Hepatocyte (in vitro differentiated cells): Measurements from ENCODE around the gene KLHL3. TPM values are rescaled to one million over a fixed set of nuclear protein-coding genes. Genes with fewer than 3 reads are reported as not detected.

Source experiments
- DNase-seq: peaks from one replicate; pipeline ENCODE4 v3.0.0-alpha.2; 2016; ENCODE audit warnings: low spot score
- H2AFZ ChIP-seq: fragments of 200-600 bp; sonication (generic); 2 replicates; pipeline ENCODE4 v1.6.0; 2016; ENCODE audit warnings: antibody characterized with exemption, mild to moderate bottlenecking
- H3K27ac ChIP-seq: fragments of 200-600 bp; sonication (generic); 2 replicates; pipeline ENCODE4 v1.5.1; 2016; ENCODE audit warnings: mild to moderate bottlenecking
- H3K27me3 ChIP-seq: fragments of 200-600 bp; sonication (generic); 2 replicates; pipeline ENCODE4 v1.6.1; 2016
- H3K36me3 ChIP-seq: fragments of 200-600 bp; sonication (generic); replicated peaks from 2 replicates; pipeline ENCODE4 v1.5.1; 2016; ENCODE audit warnings: low read depth; ENCODE audit not compliant: insufficient read depth
- H3K4me1 ChIP-seq: fragments of 200-600 bp; sonication (generic); 2 replicates; pipeline ENCODE4 v1.5.1; 2016; ENCODE audit warnings: mild to moderate bottlenecking, moderate library complexity; ENCODE audit not compliant: insufficient read depth
- H3K4me2 ChIP-seq: fragments of 200-600 bp; sonication (generic); 2 replicates; pipeline ENCODE4 v1.6.0; 2016
- H3K4me3 ChIP-seq: fragments of 200-600 bp; sonication (generic); 2 replicates; pipeline ENCODE4 v1.5.1; 2016; ENCODE audit warnings: mild to moderate bottlenecking
- H3K79me2 ChIP-seq: fragments of 200-600 bp; sonication (generic); 2 replicates; pipeline ENCODE4 v1.6.0; 2017; ENCODE audit warnings: mild to moderate bottlenecking
- H3K9me2 ChIP-seq: fragments of 200-600 bp; sonication (generic); replicated peaks from 2 replicates; pipeline ENCODE4 v1.6.0; 2017; ENCODE audit warnings: mild to moderate bottlenecking; ENCODE audit not compliant: insufficient read depth
- H3K9me3 ChIP-seq: fragments of 200-600 bp; sonication (generic); 2 replicates; pipeline ENCODE4 v1.5.1; 2016; ENCODE audit warnings: low read depth, mild to moderate bottlenecking
- H4K20me1 ChIP-seq: fragments of 200-600 bp; sonication (generic); 2 replicates; pipeline ENCODE4 v1.6.0; 2016; ENCODE audit warnings: mild to moderate bottlenecking; ENCODE audit not compliant: insufficient read depth, poor library complexity, severe bottlenecking
- CTCF ChIP-seq: fragments of 200-600 bp; sonication (generic); IDR thresholded peaks from 2 replicates; pipeline ENCODE4 v1.5.1; 2016; ENCODE audit warnings: antibody characterized with exemption, mild to moderate bottlenecking; ENCODE audit not compliant: poor library complexity
- EZH2 ChIP-seq: fragments of 200-600 bp; sonication (generic); IDR thresholded peaks from 2 replicates; pipeline ENCODE4 v1.6.1; 2016; ENCODE audit warnings: antibody characterized with exemption, mild to moderate bottlenecking, borderline replicate concordance
- EZH2phosphoT487 ChIP-seq: fragments of 200-600 bp; sonication (generic); IDR thresholded peaks from one replicate; pipeline ENCODE4 v1.6.1; 2018; ENCODE audit warnings: antibody characterized with exemption, mild to moderate bottlenecking, low read depth, moderate library complexity; ENCODE audit not compliant: unreplicated experiment, severe bottlenecking
- WGBS: methylation state at CpG from one replicate; pipeline ENCODE4 v1.1.6; 2016; ENCODE audit warnings: low lambda C conversion rate; ENCODE audit errors: missing lambda C conversion rate; 5-methylcytosine and 5-hydroxymethylcytosine counted together
- polyA plus RNA-seq: library from polyadenylated mRNA; unstranded; fragments of >200 nt; fragmentation: Nextera tagmentation; extraction: Ambion mirVana; gene quantifications from 2 replicates; pipeline ENCODE4 v1.2.1, GENCODE V29; 2016
- total RNA-seq: library from RNA; depleted of rRNA; stranded (reverse); fragments of >200 nt; gene quantifications from 2 replicates; pipeline ENCODE4 v1.2.3, GENCODE V29; 2014

The KLHL3 gene
- total and polyA plus RNA-seq, 2 experiments from 2014 or later = 1.4 to 5.3 TPM

DNA sequence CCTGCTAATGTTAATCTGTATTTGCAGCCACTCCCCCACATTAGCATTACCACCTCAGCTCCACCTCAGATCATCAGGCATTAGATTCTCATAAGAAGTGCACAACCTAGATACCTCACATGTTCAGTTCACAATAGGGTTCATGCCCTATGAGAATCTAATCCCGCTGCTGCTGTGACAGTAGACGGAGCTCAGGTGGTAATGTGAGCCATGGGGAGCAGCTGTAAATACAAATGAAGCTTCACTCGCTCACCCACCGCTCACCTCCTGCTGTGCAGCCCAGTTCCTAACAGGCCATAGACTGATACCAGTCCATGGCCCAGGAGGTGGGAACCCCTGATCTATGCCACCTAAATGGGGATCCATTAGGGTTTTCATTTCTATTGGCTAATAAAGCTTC is 24.4 kb upstream of the KLHL3 start:
- no peak overlapping the region for H3K4me2 ChIP-seq
- no peak overlapping the region for H2AFZ ChIP-seq
- no peak overlapping the region for H3K27ac ChIP-seq
- H4K20me1 ChIP-seq = no peaks in the 10 kb centered on the region
- no peaks in the 10 kb centered on the region for H3K36me3 ChIP-seq
- no peak overlapping the region for H3K4me3 ChIP-seq
- TF ChIP-seq EZH2phosphoT487 (no peak), EZH2 (no peak), CTCF (no peak)
- no peaks in the 10 kb centered on the region for H3K9me2 ChIP-seq
- H3K27me3 ChIP-seq = no peaks in the 10 kb centered on the region
- no peaks in the 10 kb centered on the region for H3K79me2 ChIP-seq
- DNase-seq = no peak
- no peaks in the 10 kb centered on the region for H3K9me3 ChIP-seq
- H3K4me1 ChIP-seq = peaks cover 2% of the 10 kb centered on the region
- 94% methylated on average over 4 of the region's 4 CpGs for WGBS

DNA sequence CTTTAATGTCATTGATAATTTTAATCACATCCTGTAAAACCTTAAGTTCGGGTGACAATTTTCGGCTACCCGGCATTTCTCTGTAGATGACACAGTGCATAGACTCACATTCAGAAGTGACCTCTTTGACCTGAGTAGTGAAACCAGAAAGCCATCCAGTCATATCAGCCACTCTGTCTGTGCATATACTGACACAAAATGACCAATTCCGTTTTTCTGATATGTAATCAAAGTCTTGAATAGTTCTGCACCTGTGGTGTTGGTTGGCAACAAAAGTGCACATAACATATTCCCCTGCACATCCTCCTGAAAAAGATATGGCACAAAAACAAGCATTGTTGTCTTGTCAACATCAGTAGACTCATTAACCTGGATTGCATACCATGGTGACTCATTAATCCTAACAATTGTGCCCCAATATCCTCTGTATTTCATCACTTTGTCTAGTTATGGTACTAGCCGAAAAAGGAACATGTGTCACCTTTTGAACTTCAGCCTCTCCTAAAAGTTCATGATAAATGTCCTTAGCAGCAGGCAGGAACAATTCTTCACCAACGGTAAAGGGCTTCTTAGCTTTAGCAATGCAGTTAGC is 22.9 kb upstream of the KLHL3 start:
- Histone ChIP-seq H3K4me2 (no peak overlapping the region), H3K36me3 (no peaks in the 10 kb centered on the region), H3K9me2 (no peaks in the 10 kb centered on the region), H2AFZ (no peak overlapping the region), H3K79me2 (peaks cover 2% of the 10 kb centered on the region), H3K27ac (no peak overlapping the region), H3K4me1 (peaks cover 4% of the 10 kb centered on the region), H3K4me3 (no peak overlapping the region), H4K20me1 (no peaks in the 10 kb centered on the region), H3K27me3 (no peaks in the 10 kb centered on the region), H3K9me3 (no peaks in the 10 kb centered on the region)
- no peak for DNase-seq
- 71% methylated on average over 6 of the region's 6 CpGs for WGBS
- no peak for TF ChIP-seq EZH2
- TF ChIP-seq EZH2phosphoT487 = no peak

DNA sequence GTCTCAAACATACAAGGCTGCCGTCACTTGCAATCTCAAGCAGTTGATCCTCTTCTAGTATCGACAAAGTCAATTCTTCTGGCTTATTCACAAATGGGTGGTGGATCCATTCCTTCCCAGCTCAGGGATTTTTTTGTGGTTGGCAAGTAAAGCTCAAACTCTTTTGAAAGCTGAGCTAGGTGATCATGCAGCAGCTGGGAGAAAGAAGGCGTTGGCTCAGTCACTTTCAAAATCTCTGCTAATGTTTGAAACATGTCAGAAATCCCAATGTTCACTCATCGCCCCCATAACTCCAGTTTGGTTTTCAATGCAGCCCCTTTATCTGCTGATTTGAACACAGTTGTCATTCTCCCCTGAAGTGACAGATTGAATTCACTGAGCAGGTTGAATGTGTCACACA is 22.2 kb upstream of the KLHL3 start:
- TF ChIP-seq EZH2 (no peak), EZH2phosphoT487 (no peak), CTCF (no peak)

DNA sequence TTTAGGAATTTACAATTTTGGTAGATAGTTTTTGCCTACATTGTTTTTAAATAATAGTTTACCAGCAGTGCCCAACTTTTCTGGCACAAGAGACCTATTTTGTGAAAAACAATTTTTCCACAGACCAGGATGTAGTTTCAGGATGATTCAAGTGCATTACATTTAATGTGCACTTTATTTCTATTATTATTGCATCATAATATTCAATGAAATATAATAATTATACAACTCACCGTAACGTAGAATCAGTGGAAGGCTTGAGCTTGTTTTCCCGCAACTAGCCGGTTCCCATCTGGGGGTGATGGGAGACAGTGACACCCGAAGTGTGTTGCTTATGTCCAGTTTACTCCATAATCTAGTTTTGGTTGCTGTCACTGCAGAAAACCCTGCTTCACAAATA is 21.7 kb upstream of the KLHL3 start:
- Histone ChIP-seq H4K20me1 (peaks cover 9% of the 10 kb centered on the region), H3K9me2 (no peaks in the 10 kb centered on the region), H3K4me3 (no peak overlapping the region), H3K4me1 (peaks cover 4% of the 10 kb centered on the region), H3K36me3 (no peaks in the 10 kb centered on the region), H3K4me2 (no peak overlapping the region), H3K27ac (no peak overlapping the region), H3K79me2 (peaks cover 14% of the 10 kb centered on the region), H3K27me3 (no peaks in the 10 kb centered on the region), H3K9me3 (no peaks in the 10 kb centered on the region), H2AFZ (no peak overlapping the region)
- WGBS = 94% methylated on average over 5 of the region's 5 CpGs
- no peak for DNase-seq
- no peak for TF ChIP-seq EZH2
- no peak for TF ChIP-seq CTCF
- TF ChIP-seq EZH2phosphoT487 = no peak

More for the DNA sequence above, 22.2 kb upstream of the KLHL3 start:
- H3K27ac ChIP-seq = no peak overlapping the region
- no peaks in the 10 kb centered on the region for H3K36me3 ChIP-seq
- H3K9me3 ChIP-seq = no peaks in the 10 kb centered on the region
- H3K4me3 ChIP-seq = no peak overlapping the region
- no peak overlapping the region for H2AFZ ChIP-seq
- H3K4me1 ChIP-seq = peaks cover 4% of the 10 kb centered on the region
- no peak for DNase-seq
- H3K4me2 ChIP-seq = no peak overlapping the region
- peaks cover 4% of the 10 kb centered on the region for H4K20me1 ChIP-seq
- WGBS = 87% methylated on average over 4 of the region's 4 CpGs
- no peaks in the 10 kb centered on the region for H3K27me3 ChIP-seq
- peaks cover 9% of the 10 kb centered on the region for H3K79me2 ChIP-seq
- no peaks in the 10 kb centered on the region for H3K9me2 ChIP-seq
